ENCODE data around the gene TLCD2.

TLCD2 gene

GRCh38 chr17:1732241-1732832, 22.2 kb upstream of the TLCD2 start:
- H3K36me3 ChIP-seq, result peaks cover 11% of the 10 kb centered on the region
- peaks cover 7% of the 10 kb centered on the region for H3K4me1 ChIP-seq
- no peak for TF ChIP-seq CTCF (IDR thresholded peaks at IDR 0.05; ENCODE audit: low read depth, low read length)
- no peak overlapping the region for H3K4me3 ChIP-seq (ENCODE audit: low read depth, low read length)
- no peaks in the 10 kb centered on the region for H3K27me3 ChIP-seq
- no peak for DNase-seq
- H3K9me3 ChIP-seq, result no peaks in the 10 kb centered on the region

GRCh38 chr17:1731194-1731506, 21.0 kb upstream of the TLCD2 start:
- no peak for TF ChIP-seq CTCF (IDR thresholded peaks at IDR 0.05; ENCODE audit: low read depth, low read length)
- Histone ChIP-seq H3K27me3 (no peaks in the 10 kb centered on the region), H3K9me3 (no peaks in the 10 kb centered on the region), H3K36me3 (peaks cover 11% of the 10 kb centered on the region), H3K4me1 (peaks cover 7% of the 10 kb centered on the region), H3K4me3 (ENCODE audit: low read depth, low read length) (no peak overlapping the region)
- DNase-seq, result no peak

- no peaks in the 10 kb centered on the region for H3K9me3 ChIP-seq
- peaks cover 7% of the 10 kb centered on the region for H3K4me1 ChIP-seq
- no peaks in the 10 kb centered on the region for H3K27me3 ChIP-seq
- no peak for TF ChIP-seq CTCF (IDR thresholded peaks at IDR 0.05; ENCODE audit: low read depth, low read length)
- no peak overlapping the region; the same call in 1 of the 2 replicates for H3K4me3 ChIP-seq (ENCODE audit: low read depth, low read length)
- H3K36me3 ChIP-seq, result peaks cover 11% of the 10 kb centered on the region
- DNase-seq, result peak; percentile 84
Observed at GRCh38 chr17:1730326-1731193, 20.4 kb upstream of the TLCD2 start.

- no peak for DNase-seq
- no peaks in the 10 kb centered on the region for H3K9me3 ChIP-seq
- peaks cover 11% of the 10 kb centered on the region for H3K36me3 ChIP-seq
- TF ChIP-seq CTCF (IDR thresholded peaks at IDR 0.05; ENCODE audit: low read depth, low read length), result no peak
- peaks cover 7% of the 10 kb centered on the region for H3K4me1 ChIP-seq
- H3K4me3 ChIP-seq (ENCODE audit: low read depth, low read length), result no peak overlapping the region
- H3K27me3 ChIP-seq, result no peaks in the 10 kb centered on the region
Observed at GRCh38 chr17:1729966-1730325, 19.8 kb upstream of the TLCD2 start.

- H3K9me3 ChIP-seq, result no peaks in the 10 kb centered on the region
- no peak overlapping the region for H3K4me3 ChIP-seq (ENCODE audit: low read depth, low read length)
- no peaks in the 10 kb centered on the region for H3K27me3 ChIP-seq
- peaks cover 11% of the 10 kb centered on the region for H3K36me3 ChIP-seq
- no peak for DNase-seq
- peaks cover 7% of the 10 kb centered on the region for H3K4me1 ChIP-seq
- no peak for TF ChIP-seq CTCF (IDR thresholded peaks at IDR 0.05; ENCODE audit: low read depth, low read length)
Observed at GRCh38 chr17:1727876-1728630, 17.9 kb upstream of the TLCD2 start.

Data from BE2C (cell line).